ENCODE results near the gene ZFR2. TPM values are rescaled to one million over a fixed set of nuclear protein-coding genes. Genes with fewer than 3 reads are reported as not detected.

Gene ZFR2
- total and polyA plus RNA-seq, 2 of the 8 experiments (the other 6 are each of a cell fraction or from before 2014, with no cell fraction given), result 14.5 to 28.4 TPM

DNA sequence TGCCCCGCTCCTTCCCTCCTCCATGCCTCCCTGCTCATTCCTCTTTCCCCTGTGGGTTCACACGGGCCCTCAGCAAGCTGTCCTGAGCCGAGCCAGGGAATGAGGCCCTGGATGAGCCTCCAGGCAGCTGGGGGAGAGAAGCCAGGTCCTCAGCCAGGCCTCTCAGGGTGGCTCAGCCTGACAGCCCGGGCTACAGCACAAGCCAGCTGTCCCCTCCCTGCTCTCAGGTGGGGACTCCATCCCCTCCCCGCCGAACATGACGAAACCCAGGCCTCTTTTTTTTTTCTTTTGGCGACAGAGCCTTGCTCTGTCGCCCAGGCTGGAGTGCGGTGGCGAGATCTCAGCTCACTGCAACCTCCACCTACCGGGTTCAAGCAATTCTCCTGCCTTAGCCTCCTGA is 42.7 kb downstream of the ZFR2 start:
- H3K79me1 ChIP-seq (ENCODE audit: low read depth, low read length), result no peaks in the 10 kb centered on the region
- no peak overlapping the region for H3K4ac ChIP-seq (replicated peaks; ENCODE audit: insufficient read length, low read depth, low read length)
- H2AFZ ChIP-seq (ENCODE audit: low read length), result no peak overlapping the region
- no peak overlapping the region for H3K27ac ChIP-seq (ENCODE audit: low read depth, low read length)
- no peaks in the 10 kb centered on the region for H3K4me1 ChIP-seq (replicated peaks in 1 of 4; ENCODE audit: control insufficient read depth in 3 of 4, insufficient read depth in 4 of 4, low read length in 3 of 4)
- peaks cover 2% of the 10 kb centered on the region; the same call in 1 of the 2 replicates for H3K23me2 ChIP-seq (ENCODE audit: low read depth, low read length)
- TF ChIP-seq SIX5 (IDR thresholded peaks at IDR 0.05; ENCODE audit: low read depth, low read length) (no peak), TAF1 (IDR thresholded peaks at IDR 0.05; ENCODE audit: low read depth, low read length) (no peak), PHF8 (conservative IDR thresholded peaks at IDR 0.05; ENCODE audit: low read depth, low read length) (no peak), TAF7 (optimal IDR thresholded peaks at IDR 0.05; ENCODE audit: borderline replicate concordance, low read depth, low read length) (no peak), E2F6 (IDR thresholded peaks at IDR 0.05) (no peak), BACH1 (IDR thresholded peaks at IDR 0.05; ENCODE audit: low read length) (no peak), JUN (IDR thresholded peaks at IDR 0.05; ENCODE audit: low read depth, low read length) (no peak), SP2 (IDR thresholded peaks at IDR 0.05; ENCODE audit: low read length) (no peak)
- no peak overlapping the region for H2BK120ac ChIP-seq (replicated peaks; ENCODE audit: low read depth, low read length)
- no peak overlapping the region for H2BK5ac ChIP-seq (ENCODE audit: low read depth, low read length)
- no peak overlapping the region; the same call in 1 of the 2 replicates for H4K8ac ChIP-seq (ENCODE audit: extremely low read depth, insufficient read depth, low read length)
- no peaks in the 10 kb centered on the region for H3K79me2 ChIP-seq (ENCODE audit: control insufficient read depth in 1 of 2, insufficient read depth in 2 of 2, low read length in 2 of 2)
- no peaks in the 10 kb centered on the region for H3K36me3 ChIP-seq (ENCODE audit: control insufficient read depth in 2 of 4, insufficient read depth in 4 of 4, low read length in 3 of 4)
- no peak overlapping the region for H2BK20ac ChIP-seq (ENCODE audit: low read length)
- 70% methylated on average over 4 of the region's 12 CpGs; no CpG with 5 or more reads in 1 of the 2 experiments for WGBS, 2 experiments (ENCODE audit: extremely low coverage in 1 of 2, insufficient coverage in 1 of 2, insufficient read length in 1 of 2, insufficient replicate concordance in 2 of 2, low coverage in 1 of 2, low lambda C conversion rate in 2 of 2, missing lambda C conversion rate in 1 of 2)
- no peak overlapping the region for H4K5ac ChIP-seq (ENCODE audit: insufficient read length, low read depth, low read length)
- no peak overlapping the region for H3K4me2 ChIP-seq (ENCODE audit: insufficient read depth in 1 of 2, low read depth in 2 of 2, low read length in 2 of 2)
- no peaks in the 10 kb centered on the region for H3K9me3 ChIP-seq (ENCODE audit: insufficient read depth in 2 of 2, low read depth in 1 of 2, low read length in 1 of 2)
- no peak overlapping the region for H3K4me3 ChIP-seq (ENCODE audit: extremely low read depth in 1 of 4, insufficient read depth in 2 of 4, low read depth in 3 of 4, low read length in 4 of 4)
- no peak overlapping the region for H3K18ac ChIP-seq (ENCODE audit: extremely low read depth, low read length)
- H4K91ac ChIP-seq (replicated peaks; ENCODE audit: insufficient read length, low read length), result no peak overlapping the region
- FAIRE-seq, result no peak
- no peak overlapping the region for H3K9ac ChIP-seq (replicated peaks in 1 of 4; ENCODE audit: extremely low read depth in 1 of 4, low read depth in 3 of 4, low read length in 3 of 4)
- no peak overlapping the region for H3K23ac ChIP-seq (ENCODE audit: insufficient read length)
- H3K14ac ChIP-seq (ENCODE audit: insufficient read length), result no peak overlapping the region
- H2BK12ac ChIP-seq (ENCODE audit: low read depth, low read length), result no peak overlapping the region
- H3K56ac ChIP-seq (replicated peaks; ENCODE audit: insufficient read length, low read depth, low read length), result no peak overlapping the region
- CTCF ChIA-PET (ENCODE audit: partially characterized antibody), result interaction anchor here (0.9 to 1.8 kb wide), 3 partner anchors 8 to 68 kb away, joined by 3 to 5 read pairs (median 3); no protein-coding TSS in a partner anchor
- peaks cover 0 to 5% (median under 1%) of the 10 kb centered on the region in 4 experiments; a peak in 3 of 7 replicates for H3K27me3 ChIP-seq (replicated peaks in 1 of 4; ENCODE audit: control insufficient read depth in 3 of 4, extremely low read depth in 1 of 4, insufficient read depth in 3 of 4, low read length in 3 of 4)
- no peak for DNase-seq (ENCODE audit: low read depth in 1 of 2, low spot score in 2 of 2)
- POLR2A ChIA-PET (ENCODE audit: partially characterized antibody), result no interaction called here
- peak overlapping the region; percentile 53; the same call in 1 of the 2 replicates for H2AK5ac ChIP-seq (ENCODE audit: low read depth, low read length)
- H2BK15ac ChIP-seq (ENCODE audit: low read length), result no peak overlapping the region
- H4K20me1 ChIP-seq (replicated peaks in 1 of 2; ENCODE audit: control insufficient read depth in 1 of 2, insufficient read depth in 2 of 2, low read length in 2 of 2), result peaks cover 0 to 3% of the 10 kb centered on the region in 2 experiments

Data from H1 (cell line).